HepG2 (cell line): ENCODE measurements around the gene NPBWR2. TPM values are rescaled to one million over a fixed set of nuclear protein-coding genes. Genes with fewer than 3 reads are reported as not detected.

Experiments used
- AGO2 ChIP-seq: fragments of 200-400 bp; formaldehyde crosslinking; optimal IDR thresholded peaks from 2 replicates; pipeline ENCODE3; 2017; ENCODE audit warnings: mild to moderate bottlenecking, low read depth, low read length, moderate library complexity
- ATAD3A ChIP-seq: sonication (generic); formaldehyde crosslinking; IDR thresholded peaks from 2 replicates; pipeline ENCODE4 v1.4.0; 2020; ENCODE audit warnings: missing genetic modification reagents
- DDIT3 ChIP-seq: sonication (generic); formaldehyde crosslinking; IDR thresholded peaks from 2 replicates; pipeline ENCODE4 v1.4.0; 2020; ENCODE audit warnings: mild to moderate bottlenecking, missing genetic modification reagents
- GFI1 ChIP-seq: sonication (generic); formaldehyde crosslinking; IDR thresholded peaks from 2 replicates; pipeline ENCODE4 v1.5.0; 2020; ENCODE audit warnings: missing genetic modification reagents, mild to moderate bottlenecking, borderline replicate concordance
- HNRNPLL ChIP-seq: fragments of 200-400 bp; formaldehyde crosslinking; IDR thresholded peaks from 2 replicates; pipeline ENCODE4 v1.6.1; 2017; ENCODE audit warnings: mild to moderate bottlenecking, low read depth, low read length; ENCODE audit not compliant: poor library complexity, severe bottlenecking
- KAT2B ChIP-seq: fragments of 150-350 bp; IDR thresholded peaks from 2 replicates; pipeline ENCODE4 v1.6.1; 2014; ENCODE audit warnings: low read depth, low read length, borderline replicate concordance
- KDM2A ChIP-seq: sonication (generic); formaldehyde crosslinking; IDR thresholded peaks from 2 replicates; pipeline ENCODE4 v1.4.0; 2020; ENCODE audit warnings: low read depth, missing genetic modification reagents, borderline replicate concordance
- MIXL1 ChIP-seq: IDR thresholded peaks from 2 replicates; pipeline ENCODE4 v1.6.1; 2016
- MNT ChIP-seq: fragments of 450-650 bp; IDR thresholded peaks from 2 replicates; pipeline ENCODE4 v1.6.1; 2016
- RFX5 ChIP-seq: IDR thresholded peaks from 2 replicates; pipeline ENCODE4 v1.6.1; 2011; ENCODE audit warnings: low read depth, low read length, improper control_type of control experiment
- SNRNP70 ChIP-seq: fragments of 200-400 bp; formaldehyde crosslinking; IDR thresholded peaks from 2 replicates; pipeline ENCODE4 v1.6.1; 2017; ENCODE audit warnings: mild to moderate bottlenecking, low read depth, low read length, moderate library complexity
- TEAD2 ChIP-seq: sonication (generic); formaldehyde crosslinking; IDR thresholded peaks from 2 replicates; pipeline ENCODE4 v1.9.0; 2021; ENCODE audit warnings: missing genetic modification reagents
- UBTF ChIP-seq: sonication (generic); formaldehyde crosslinking; IDR thresholded peaks from 2 replicates; pipeline ENCODE4 v1.4.0; 2020; ENCODE audit warnings: mild to moderate bottlenecking, missing genetic modification reagents
- XBP1 ChIP-seq: sonication (generic); formaldehyde crosslinking; IDR thresholded peaks from 2 replicates; pipeline ENCODE4 v1.5.0; 2020; ENCODE audit warnings: missing genetic modification reagents
- ZBED4 ChIP-seq: sonication (generic); formaldehyde crosslinking; IDR thresholded peaks from 2 replicates; pipeline ENCODE4 v1.4.0; 2020; ENCODE audit warnings: missing genetic modification reagents, borderline replicate concordance
- ZFP36 ChIP-seq: fragments of 150-350 bp; IDR thresholded peaks from 2 replicates; pipeline ENCODE4 v1.6.1; 2018; ENCODE audit warnings: borderline replicate concordance, low read length, low read depth; ENCODE audit not compliant: partially characterized antibody
- ZNF230 ChIP-seq: sonication (generic); formaldehyde crosslinking; IDR thresholded peaks from 2 replicates; pipeline ENCODE4 v1.4.0; 2020; ENCODE audit warnings: mild to moderate bottlenecking, missing genetic modification reagents
- ZNF235 ChIP-seq: sonication (generic); formaldehyde crosslinking; IDR thresholded peaks from 2 replicates; pipeline ENCODE4 v1.8.1; 2023; ENCODE audit warnings: mild to moderate bottlenecking, missing genetic modification reagents, borderline replicate concordance
- ZNF446 ChIP-seq: sonication (generic); formaldehyde crosslinking; IDR thresholded peaks from 2 replicates; pipeline ENCODE4 v1.5.0; 2020; ENCODE audit warnings: mild to moderate bottlenecking, missing genetic modification reagents
- ZNF547 ChIP-seq: sonication (generic); formaldehyde crosslinking; IDR thresholded peaks from 2 replicates; pipeline ENCODE4 v1.5.1; 2020; ENCODE audit warnings: mild to moderate bottlenecking, missing genetic modification reagents
- ZNF841 ChIP-seq: sonication (generic); formaldehyde crosslinking; IDR thresholded peaks from 2 replicates; pipeline ENCODE4 v1.8.1; 2023; ENCODE audit warnings: missing genetic modification reagents, borderline replicate concordance
- ZNF878 ChIP-seq: sonication (generic); formaldehyde crosslinking; IDR thresholded peaks from 2 replicates; pipeline ENCODE4 v1.8.1; 2023; ENCODE audit warnings: mild to moderate bottlenecking, missing genetic modification reagents, moderate library complexity
- ZSCAN22 ChIP-seq: sonication (generic); formaldehyde crosslinking; IDR thresholded peaks from 2 replicates; pipeline ENCODE4 v1.4.0; 2020; ENCODE audit warnings: mild to moderate bottlenecking, missing genetic modification reagents
- ZSCAN25 ChIP-seq: sonication (generic); formaldehyde crosslinking; IDR thresholded peaks from 2 replicates; pipeline ENCODE4 v1.8.0; 2022; ENCODE audit warnings: mild to moderate bottlenecking, missing genetic modification reagents
- polyA plus RNA-seq, 8 experiments: library from polyadenylated mRNA; depleted of rRNA in 3 of 8; stranded (reverse) in 7 of 8; unstranded in 1 of 8; fragments of >200 nt; fragmentation: Illumina TruSeq in 4 of 8; extraction: Trizol in 4 of 8; gene quantifications; 2 replicates each; pipeline versions ENCODE4 v1.2.1 to v1.2.3, GENCODE V29; 2011 to 2016; ENCODE audit warnings: low read depth in 4 of 8, missing spikeins in 1 of 8, mixed read lengths in 1 of 8; ENCODE audit not compliant: insufficient read depth in 1 of 8
- total RNA-seq, 5 experiments: library from RNA; depleted of rRNA; stranded (reverse); fragments of >200 nt; fragmentation: Illumina TruSeq; extraction: Trizol; gene quantifications; 2 replicates each; pipeline ENCODE4 v1.2.3, GENCODE V29; 2016; ENCODE audit warnings: low read depth in 1 of 5

NPBWR2 gene
- total and polyA plus RNA-seq, 2 of the 13 experiments (the other 11 are each of a cell fraction or from before 2014, with no cell fraction given): not detected

- no peak for TF ChIP-seq ZFP36
- TF ChIP-seq AGO2: peak; percentile 6
- TF ChIP-seq RFX5: no peak
- no peak for TF ChIP-seq ZNF878 (CRISPR knock-in tag)
- no peak for TF ChIP-seq TEAD2 (CRISPR knock-in tag)
- peak; percentile 38 for TF ChIP-seq HNRNPLL
- TF ChIP-seq KDM2A (CRISPR knock-in tag): no peak
- no peak for TF ChIP-seq KAT2B
- no peak for TF ChIP-seq DDIT3 (CRISPR knock-in tag)
- TF ChIP-seq SNRNP70: no peak
- no peak for TF ChIP-seq ATAD3A (CRISPR knock-in tag)
- no peak for TF ChIP-seq ZNF547
- TF ChIP-seq UBTF (CRISPR knock-in tag): no peak
- no peak for TF ChIP-seq ZBED4
- TF ChIP-seq MNT: peak; percentile 96
- no peak for TF ChIP-seq ZSCAN25 (CRISPR knock-in tag)
- no peak for TF ChIP-seq ZNF235 (CRISPR knock-in tag)
- no peak for TF ChIP-seq XBP1 (CRISPR knock-in tag)
- TF ChIP-seq ZNF841 (CRISPR knock-in tag): no peak
- no peak for TF ChIP-seq GFI1
- no peak for TF ChIP-seq MIXL1 (CRISPR knock-in tag)
- no peak for TF ChIP-seq ZSCAN22 (CRISPR knock-in tag)
- no peak for TF ChIP-seq ZNF446 (CRISPR knock-in tag)
- no peak for TF ChIP-seq ZNF230 (CRISPR knock-in tag)
These were observed 33.1 kb downstream of the NPBWR2 start (continued) for GRCh38 chr20:64074184-64074789.
